Measurements from ENCODE around the gene APOL1. TPM values are rescaled to one million over a fixed set of nuclear protein-coding genes. Genes with fewer than 3 reads are reported as not detected.

APOL1 gene
- total RNA-seq, 1 donor, result 21.6 TPM

DNA sequence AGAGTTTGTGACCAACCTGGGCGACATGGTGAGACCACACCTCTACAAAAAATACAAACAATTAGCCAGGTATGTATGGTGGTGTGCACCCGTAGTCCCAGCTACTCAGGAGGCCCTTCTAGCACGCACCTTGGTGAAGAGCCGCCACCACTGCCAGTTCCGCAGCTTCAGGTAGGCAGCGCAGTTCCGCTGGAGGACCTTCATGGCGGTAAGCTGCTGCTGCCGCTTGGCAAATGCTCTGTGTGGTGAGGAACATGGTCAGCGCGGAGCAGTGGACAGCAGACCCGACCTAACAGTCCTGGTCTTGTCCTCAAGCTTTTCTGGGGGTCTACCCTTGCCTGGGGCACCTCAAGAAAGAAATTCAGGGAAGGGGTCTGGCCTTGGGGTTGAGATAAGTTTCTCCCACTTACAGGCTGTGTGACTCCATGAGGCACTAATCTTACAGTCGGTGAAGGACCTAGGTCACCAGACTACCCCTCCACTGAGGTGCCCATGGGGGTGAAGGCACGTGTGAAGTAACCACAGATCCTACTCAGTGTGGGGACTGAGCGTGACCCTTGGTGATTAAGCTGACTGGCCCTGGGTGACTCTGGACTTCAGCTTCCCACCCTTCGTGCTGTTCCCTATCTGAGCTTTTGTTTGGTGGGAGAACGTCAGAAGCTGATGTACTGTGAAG lies 49.6 kb downstream of the APOL1 start:
- no peak overlapping the region for H3K4me3 ChIP-seq (ENCODE audit: low read depth, low read length)
- no peak for DNase-seq (ENCODE audit: low read depth)
- TF ChIP-seq, protein P1, sequence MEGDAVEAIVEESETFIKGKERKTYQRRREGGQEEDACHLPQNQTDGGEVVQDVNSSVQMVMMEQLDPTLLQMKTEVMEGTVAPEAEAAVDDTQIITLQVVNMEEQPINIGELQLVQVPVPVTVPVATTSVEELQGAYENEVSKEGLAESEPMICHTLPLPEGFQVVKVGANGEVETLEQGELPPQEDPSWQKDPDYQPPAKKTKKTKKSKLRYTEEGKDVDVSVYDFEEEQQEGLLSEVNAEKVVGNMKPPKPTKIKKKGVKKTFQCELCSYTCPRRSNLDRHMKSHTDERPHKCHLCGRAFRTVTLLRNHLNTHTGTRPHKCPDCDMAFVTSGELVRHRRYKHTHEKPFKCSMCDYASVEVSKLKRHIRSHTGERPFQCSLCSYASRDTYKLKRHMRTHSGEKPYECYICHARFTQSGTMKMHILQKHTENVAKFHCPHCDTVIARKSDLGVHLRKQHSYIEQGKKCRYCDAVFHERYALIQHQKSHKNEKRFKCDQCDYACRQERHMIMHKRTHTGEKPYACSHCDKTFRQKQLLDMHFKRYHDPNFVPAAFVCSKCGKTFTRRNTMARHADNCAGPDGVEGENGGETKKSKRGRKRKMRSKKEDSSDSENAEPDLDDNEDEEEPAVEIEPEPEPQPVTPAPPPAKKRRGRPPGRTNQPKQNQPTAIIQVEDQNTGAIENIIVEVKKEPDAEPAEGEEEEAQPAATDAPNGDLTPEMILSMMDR (IDR thresholded peaks at IDR 0.05; ENCODE audit: insufficient read depth, low read depth, low read length), result no peak

DNA sequence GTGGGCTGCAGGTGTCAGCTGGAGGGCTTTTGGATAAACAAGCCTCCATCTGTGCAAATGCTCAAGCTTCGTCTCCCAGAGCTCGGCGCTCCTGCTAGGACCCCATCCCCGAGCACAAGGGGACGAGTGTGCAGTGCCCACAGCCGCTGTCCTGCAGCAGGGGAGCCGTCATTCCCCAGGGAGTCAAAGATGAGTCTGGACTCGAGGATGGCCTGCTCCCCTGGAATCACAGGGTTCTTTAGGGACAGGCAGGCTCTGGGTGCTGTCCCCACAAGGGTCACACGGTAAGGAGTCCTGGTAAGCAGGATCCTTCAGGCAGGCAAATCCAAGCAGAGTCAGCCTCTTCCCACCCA lies 50.2 kb downstream of the APOL1 start:
- DNase-seq (ENCODE audit: low read depth), result no peak
- TF ChIP-seq, protein P1 (IDR thresholded peaks at IDR 0.05; ENCODE audit: insufficient read depth, low read depth, low read length), result no peak
- H3K4me3 ChIP-seq (ENCODE audit: low read depth, low read length), result no peak overlapping the region

DNA sequence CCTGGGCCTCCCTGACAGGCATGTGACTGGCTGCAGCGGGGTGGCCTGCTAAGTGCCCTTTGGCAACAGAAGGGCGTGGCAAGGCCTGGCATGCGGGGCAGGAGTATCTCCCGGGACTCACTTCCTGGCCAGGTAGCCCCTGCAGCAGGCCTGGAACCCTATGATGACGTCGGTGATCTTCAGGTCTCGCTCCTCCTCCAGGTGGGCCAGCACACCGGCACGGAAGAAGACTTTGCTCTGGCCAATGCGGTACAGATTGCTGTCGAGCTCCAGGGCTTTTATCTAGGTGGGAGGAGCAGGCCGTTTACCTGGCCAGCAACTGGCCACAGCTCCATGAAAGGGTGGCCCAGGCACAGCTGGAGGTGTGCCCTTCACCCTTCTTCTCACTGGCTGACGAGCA lies 50.9 kb downstream of the APOL1 start:
- DNase-seq (ENCODE audit: low read depth), result no peak
- no peak overlapping the region for H3K4me3 ChIP-seq (ENCODE audit: low read depth, low read length)
- TF ChIP-seq, protein P1 (IDR thresholded peaks at IDR 0.05; ENCODE audit: insufficient read depth, low read depth, low read length), result no peak

DNA sequence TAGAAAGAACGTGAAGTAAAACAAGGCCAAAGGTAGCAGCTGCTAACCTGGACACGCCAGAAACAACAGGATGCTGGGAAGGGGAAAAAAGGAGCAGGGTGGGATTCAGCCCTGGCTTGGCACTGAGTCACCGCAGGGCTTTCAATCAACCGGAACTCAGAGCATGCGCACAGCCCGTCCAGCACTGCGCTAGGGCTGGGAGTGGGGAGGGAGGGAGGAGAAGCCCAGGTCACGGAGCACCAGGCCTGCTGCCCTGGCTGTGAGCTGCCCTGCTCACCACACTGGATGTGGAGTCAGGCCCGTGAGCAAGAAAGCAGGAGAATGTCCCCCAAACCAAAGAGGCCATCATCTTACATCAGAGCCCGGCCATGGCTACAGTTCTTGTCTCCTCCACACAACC lies 51.5 kb downstream of the APOL1 start:
- H3K4me3 ChIP-seq (ENCODE audit: low read depth, low read length), result no peak overlapping the region
- DNase-seq (ENCODE audit: low read depth), result no peak
- TF ChIP-seq, protein P1 (IDR thresholded peaks at IDR 0.05; ENCODE audit: insufficient read depth, low read depth, low read length), result no peak

DNA sequence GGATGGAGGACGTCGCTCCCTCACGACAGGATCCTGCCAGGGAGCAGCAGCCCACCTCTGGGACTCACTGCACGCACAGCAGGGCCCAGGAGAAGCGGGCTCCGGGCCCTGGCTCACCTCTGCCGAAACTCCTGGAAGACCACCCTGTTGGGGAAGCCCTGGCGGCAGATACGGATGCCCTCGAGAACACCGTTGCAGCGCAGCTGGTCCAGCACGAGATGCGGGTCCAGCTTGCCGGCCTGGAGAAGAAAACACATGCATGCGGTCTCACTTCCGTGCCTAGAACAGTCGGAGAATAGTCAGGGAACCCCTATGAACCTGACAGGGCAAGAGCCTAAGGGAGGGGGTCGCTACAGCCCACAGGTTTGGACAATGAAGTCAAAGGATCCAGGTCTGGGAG lies 52.9 kb downstream of the APOL1 start:
- no peak overlapping the region for H3K4me3 ChIP-seq (ENCODE audit: low read depth, low read length)
- no peak for DNase-seq (ENCODE audit: low read depth)
- TF ChIP-seq, protein P1 (IDR thresholded peaks at IDR 0.05; ENCODE audit: insufficient read depth, low read depth, low read length), result no peak

DNA sequence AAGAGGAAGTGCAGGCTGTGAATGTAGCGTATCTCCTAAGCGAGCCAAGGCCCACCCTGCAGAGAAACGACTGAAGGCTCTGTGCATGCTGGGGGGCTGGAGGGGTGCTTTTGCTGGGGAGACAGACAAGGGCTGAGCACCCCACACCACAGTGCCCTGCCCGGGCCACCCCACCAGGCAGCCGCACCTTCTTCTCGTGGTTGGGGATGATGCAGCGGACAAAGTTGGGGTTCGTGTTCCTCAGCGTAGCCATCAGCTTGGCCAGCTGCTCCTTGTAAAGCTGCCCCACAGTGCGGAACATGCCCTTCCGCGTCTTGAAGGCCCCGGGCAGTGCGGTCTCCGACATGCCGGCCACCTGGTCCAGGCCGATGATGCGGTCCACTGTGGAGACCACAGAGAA lies 53.3 kb downstream of the APOL1 start:
- no peak for DNase-seq (ENCODE audit: low read depth)
- H3K4me3 ChIP-seq (ENCODE audit: low read depth, low read length), result no peak overlapping the region
- TF ChIP-seq, protein P1 (IDR thresholded peaks at IDR 0.05; ENCODE audit: insufficient read depth, low read depth, low read length), result no peak

DNA sequence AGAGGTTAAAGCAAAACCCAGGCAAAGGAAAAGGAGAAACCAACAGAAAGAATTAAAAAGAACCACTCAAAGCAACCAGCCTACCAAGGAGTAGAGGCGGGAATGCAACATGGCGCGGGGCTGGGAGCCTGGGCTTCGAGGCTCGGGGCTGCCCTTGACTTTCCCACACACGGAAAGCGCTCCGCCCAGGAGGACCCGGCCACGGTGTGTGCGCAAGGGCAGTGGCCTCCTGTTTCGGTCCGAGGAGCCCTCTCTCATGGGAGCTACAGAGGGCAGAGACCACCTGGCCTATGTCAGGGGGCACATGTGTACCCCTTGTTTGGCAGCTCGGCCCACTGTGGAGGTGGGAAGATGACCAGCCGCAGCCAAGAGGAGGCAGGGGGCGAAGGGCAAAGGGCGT lies 55.9 kb downstream of the APOL1 start:
- TF ChIP-seq, protein P1 (IDR thresholded peaks at IDR 0.05; ENCODE audit: insufficient read depth, low read depth, low read length), result no peak
- no peak for DNase-seq (ENCODE audit: low read depth)
- H3K4me3 ChIP-seq (ENCODE audit: low read depth, low read length), result no peak overlapping the region

All from fibroblast of villous mesenchyme (primary cell).